Left ventricle myocardium inferior (tissue), 1 donor: ENCODE measurements around the gene LRG1. TPM values are rescaled to one million over a fixed set of nuclear protein-coding genes. Genes with fewer than 3 reads are reported as not detected.

ENCODE experiments used
- DNase-seq: peaks from one replicate; pipeline ENCODE4 v3.0.0-alpha.2; 2020
- H3K27ac ChIP-seq: fragments of 200-600 bp; replicated peaks from 2 replicates; pipeline ENCODE4 v1.8.0; 2021
- H3K27me3 ChIP-seq: fragments of 200-600 bp; 2 replicates; pipeline ENCODE4 v1.8.0; 2021; ENCODE audit warnings: low read depth
- H3K36me3 ChIP-seq: fragments of 200-600 bp; 2 replicates; pipeline ENCODE4 v1.8.0; 2021
- H3K4me1 ChIP-seq: fragments of 200-600 bp; 2 replicates; pipeline ENCODE4 v1.8.0; 2021
- H3K4me3 ChIP-seq: fragments of 200-600 bp; 2 replicates; pipeline ENCODE4 v1.8.0; 2021; ENCODE audit warnings: mild to moderate bottlenecking, moderate library complexity
- H3K9me3 ChIP-seq: fragments of 200-600 bp; replicated peaks from 2 replicates; pipeline ENCODE4 v1.8.0; 2021
- intact Hi-C: fragments of 100-400 bp; cut with micrococcal nuclease; formaldehyde crosslinking; loops from one replicate; pipeline ENCODE4 v1.11.0; 2022
- total RNA-seq: library from RNA; stranded (reverse); fragmentation: NEBNext Ultra II Directional; extraction: Animal tissue kit (Norgen Biotek cat#: 25700); gene quantifications from one replicate; pipeline ENCODE4 v1.2.1, GENCODE V29; 2021
- TF ChIP-seq, protein P1 (sequence below): fragments of 200-600 bp; IDR thresholded peaks from 2 replicates; pipeline ENCODE4 v1.8.0; 2021; ENCODE audit warnings: antibody characterized with exemption, mild to moderate bottlenecking, borderline replicate concordance
- donor health status: DM: no; HTN: yes; CAD: no; lungs with severe emphysema.

The LRG1 gene
- total RNA-seq, 1 donor from 2014 or later = 0.41 TPM

DNA sequence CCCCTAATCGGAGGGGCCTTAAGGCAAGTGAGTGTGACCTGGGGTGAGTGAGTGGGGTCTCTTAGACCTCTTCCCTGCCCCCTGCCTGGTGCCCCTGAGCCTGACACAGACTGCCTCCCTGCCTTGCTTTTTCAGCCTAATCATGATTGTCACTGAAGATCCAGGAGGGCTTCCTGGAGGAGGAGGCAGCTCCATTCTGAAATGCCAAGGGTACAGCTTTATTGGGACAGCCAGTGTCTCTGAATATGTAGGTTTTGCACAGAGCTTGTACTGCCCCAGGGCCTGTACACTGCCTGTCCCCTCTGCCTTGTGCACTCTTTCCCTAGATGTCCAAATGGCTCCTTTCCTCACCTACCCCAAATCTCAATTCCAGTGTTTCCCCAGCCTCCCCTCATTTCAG, 45.7 kb upstream of the LRG1 start:
- H3K27me3 ChIP-seq = peaks cover 73% of the 10 kb centered on the region
- no peak for DNase-seq
- H3K27ac ChIP-seq = no peak overlapping the region
- TF ChIP-seq, protein P1, sequence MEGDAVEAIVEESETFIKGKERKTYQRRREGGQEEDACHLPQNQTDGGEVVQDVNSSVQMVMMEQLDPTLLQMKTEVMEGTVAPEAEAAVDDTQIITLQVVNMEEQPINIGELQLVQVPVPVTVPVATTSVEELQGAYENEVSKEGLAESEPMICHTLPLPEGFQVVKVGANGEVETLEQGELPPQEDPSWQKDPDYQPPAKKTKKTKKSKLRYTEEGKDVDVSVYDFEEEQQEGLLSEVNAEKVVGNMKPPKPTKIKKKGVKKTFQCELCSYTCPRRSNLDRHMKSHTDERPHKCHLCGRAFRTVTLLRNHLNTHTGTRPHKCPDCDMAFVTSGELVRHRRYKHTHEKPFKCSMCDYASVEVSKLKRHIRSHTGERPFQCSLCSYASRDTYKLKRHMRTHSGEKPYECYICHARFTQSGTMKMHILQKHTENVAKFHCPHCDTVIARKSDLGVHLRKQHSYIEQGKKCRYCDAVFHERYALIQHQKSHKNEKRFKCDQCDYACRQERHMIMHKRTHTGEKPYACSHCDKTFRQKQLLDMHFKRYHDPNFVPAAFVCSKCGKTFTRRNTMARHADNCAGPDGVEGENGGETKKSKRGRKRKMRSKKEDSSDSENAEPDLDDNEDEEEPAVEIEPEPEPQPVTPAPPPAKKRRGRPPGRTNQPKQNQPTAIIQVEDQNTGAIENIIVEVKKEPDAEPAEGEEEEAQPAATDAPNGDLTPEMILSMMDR = no peak
- no peak overlapping the region for H3K4me3 ChIP-seq
- H3K9me3 ChIP-seq = no peaks in the 10 kb centered on the region
- H3K36me3 ChIP-seq = no peaks in the 10 kb centered on the region
- H3K4me1 ChIP-seq = peaks cover 14% of the 10 kb centered on the region
- intact Hi-C loops = no loop called here

DNA sequence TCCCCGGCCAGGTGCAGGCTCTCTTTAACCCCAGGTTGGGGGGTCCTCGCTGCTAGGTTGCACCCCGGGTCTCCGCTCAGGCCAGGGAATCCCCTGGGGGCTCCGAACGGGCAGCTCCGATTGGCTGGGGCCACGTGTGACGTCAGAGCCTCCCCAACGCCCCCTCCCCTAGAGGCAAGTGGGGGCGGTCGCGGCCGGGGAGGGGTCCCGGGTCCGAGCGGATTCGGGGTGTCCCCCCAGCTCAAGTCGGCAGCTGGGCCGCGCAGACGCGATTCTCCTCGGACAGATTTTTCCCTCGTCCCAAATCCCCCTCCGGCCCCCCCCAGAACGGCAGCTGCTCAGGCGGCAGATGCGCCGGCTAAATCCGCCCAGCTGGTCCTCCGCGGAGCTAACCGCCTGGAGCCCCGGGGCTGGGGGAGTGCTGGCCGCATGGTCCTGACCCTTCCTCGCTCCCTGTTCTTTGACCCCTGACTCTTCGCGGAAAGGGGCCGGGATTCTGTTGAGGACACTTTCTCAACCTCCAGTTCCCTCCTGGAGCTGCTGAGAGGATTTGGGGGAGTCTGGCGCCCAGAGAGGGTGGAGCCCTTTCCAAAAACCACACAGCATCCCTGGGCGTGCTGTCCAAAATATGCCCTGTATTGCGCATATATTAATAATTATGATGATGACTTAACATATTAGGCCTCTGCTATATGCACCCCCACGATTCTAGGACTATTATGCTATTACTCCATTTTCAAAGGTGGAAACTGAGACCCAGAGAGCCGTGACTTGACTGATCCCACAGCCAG, 45.0 kb upstream of the LRG1 start:
- H3K9me3 ChIP-seq = no peaks in the 10 kb centered on the region
- no peak for DNase-seq
- H3K27me3 ChIP-seq = peaks cover 73% of the 10 kb centered on the region
- H3K4me3 ChIP-seq = peak overlapping the region; percentile 67
- no peaks in the 10 kb centered on the region for H3K36me3 ChIP-seq
- TF ChIP-seq, protein P1 = no peak
- H3K4me1 ChIP-seq = peaks cover 20% of the 10 kb centered on the region
- H3K27ac ChIP-seq = no peak overlapping the region
- intact Hi-C loops = no loop called here

DNA sequence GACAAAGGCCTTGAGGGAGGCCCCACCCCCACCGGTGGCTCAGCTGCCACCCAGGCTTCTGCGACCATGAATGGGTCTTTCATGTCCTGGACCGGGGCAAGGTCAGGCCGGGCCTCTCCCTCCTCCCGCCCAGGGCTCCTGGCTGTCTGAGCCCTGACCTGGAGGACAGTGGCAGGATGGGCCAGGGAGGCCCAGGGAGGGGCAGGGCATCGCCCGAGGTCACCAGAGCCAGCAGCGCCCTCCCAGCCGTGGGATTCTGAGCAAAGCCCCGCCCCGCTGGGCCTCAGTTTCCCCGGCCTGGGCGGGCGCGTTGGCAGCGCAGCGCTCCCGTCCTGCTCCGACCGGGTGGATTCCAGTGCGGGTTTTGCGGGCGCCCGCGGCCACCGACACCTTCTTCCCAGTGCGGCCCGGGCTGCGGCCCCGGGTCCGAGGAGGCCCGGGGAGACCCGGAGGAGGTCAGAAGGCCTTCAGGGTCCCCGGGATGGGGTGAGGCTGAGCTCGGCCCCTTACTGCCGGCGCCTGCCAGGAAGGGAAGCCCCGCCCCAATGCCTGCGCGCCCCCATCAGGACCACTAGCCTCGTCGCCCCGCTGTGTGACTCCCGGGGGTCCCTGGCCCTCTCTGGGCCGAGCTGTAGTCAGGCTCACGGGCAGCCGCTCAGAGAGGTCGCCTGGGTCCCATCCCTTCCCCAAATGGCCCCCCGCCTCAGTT, 44.3 kb upstream of the LRG1 start:
- intact Hi-C loops = no loop called here
- Histone ChIP-seq H3K4me3 (peak overlapping the region; percentile 67), H3K36me3 (no peaks in the 10 kb centered on the region), H3K4me1 (peaks cover 20% of the 10 kb centered on the region), H3K27me3 (peaks cover 78% of the 10 kb centered on the region), H3K9me3 (no peaks in the 10 kb centered on the region), H3K27ac (no peak overlapping the region)
- no peak for DNase-seq
- TF ChIP-seq, protein P1 = no peak

DNA sequence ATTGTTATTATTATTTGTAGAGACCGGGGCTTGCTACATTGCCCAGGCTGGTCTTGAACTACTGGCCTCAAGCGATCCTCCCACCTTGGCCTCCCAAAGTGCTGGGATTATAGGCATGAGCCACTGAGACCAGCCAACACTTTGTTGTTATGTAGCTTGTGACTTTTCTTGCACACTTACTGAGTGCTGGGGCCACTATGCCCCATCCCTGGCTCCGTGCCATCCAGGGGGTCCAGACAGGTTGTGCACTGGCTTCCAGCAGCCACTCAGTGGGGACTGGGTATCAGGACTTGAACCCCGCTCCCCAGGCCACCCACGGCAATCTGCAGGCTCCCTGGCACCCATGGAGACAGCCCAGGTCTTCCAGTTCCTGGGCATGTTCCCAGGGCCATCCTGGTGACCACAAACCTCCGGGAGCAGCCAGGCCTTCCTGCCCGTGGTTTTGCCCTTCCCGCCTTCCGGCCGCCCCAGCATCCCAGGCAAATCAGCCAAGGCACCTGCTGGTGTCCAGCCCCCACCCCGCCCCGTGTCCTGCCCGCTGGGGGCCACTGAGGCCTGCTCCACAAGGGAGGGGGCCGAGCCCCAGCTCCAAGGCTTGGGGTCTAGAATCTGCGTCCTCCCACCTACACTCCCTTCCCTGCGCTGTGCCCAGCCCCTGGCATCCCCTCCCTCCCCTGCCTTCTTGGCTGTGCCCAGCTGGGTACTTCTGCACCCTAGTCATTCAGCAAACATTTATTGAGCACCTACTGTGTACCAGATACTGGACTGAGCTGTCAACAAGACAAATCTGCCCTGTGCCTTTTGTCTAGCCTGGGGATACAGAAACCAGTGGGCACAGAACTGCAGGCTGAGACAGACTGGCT, 43.4 kb upstream of the LRG1 start:
- Histone ChIP-seq H3K4me3 (no peak overlapping the region), H3K4me1 (peaks cover 25% of the 10 kb centered on the region), H3K27ac (no peak overlapping the region), H3K36me3 (no peaks in the 10 kb centered on the region), H3K9me3 (no peaks in the 10 kb centered on the region), H3K27me3 (peaks cover 86% of the 10 kb centered on the region)
- TF ChIP-seq, protein P1 = no peak
- intact Hi-C loops = no loop called here
- no peak for DNase-seq
